NCI-H460 (cell line): Measurements from ENCODE around the gene KCNAB2. TPM values are rescaled to one million over a fixed set of nuclear protein-coding genes. Genes with fewer than 3 reads are reported as not detected.

Experiments used
- DNase-seq: peaks from one replicate; pipeline ENCODE4 v3.0.0-alpha.2; 2016; ENCODE audit warnings: low read depth; ENCODE audit errors: extremely low read depth
- total RNA-seq: library from RNA; depleted of rRNA; stranded (reverse); fragments of >200 nt; shearing (Covaris generic); gene quantifications from 2 replicates; pipeline ENCODE4 v1.2.3, GENCODE V29; 2014; rRNA removed

KCNAB2 gene
- total RNA-seq, 1 experiment from 2014 or later, result 20.1 TPM

GRCh38 chr1:6143395-6143794 is 97.7 kb downstream of the KCNAB2 start:
- DNase-seq, result no peak

GRCh38 chr1:6144175-6144574 is 98.5 kb downstream of the KCNAB2 start:
- DNase-seq, result no peak

- no peak for DNase-seq
Observed at GRCh38 chr1:6144647-6145395, 99.1 kb downstream of the KCNAB2 start.

GRCh38 chr1:6145396-6145750 is 99.7 kb downstream of the KCNAB2 start:
- no peak for DNase-seq

- DNase-seq, result no peak
Observed at GRCh38 chr1:6145864-6146410, 100.2 kb downstream of the KCNAB2 start.

- peak; percentile 36 for DNase-seq
Observed at GRCh38 chr1:6148497-6149241, 103.0 kb downstream of the KCNAB2 start.

- no peak for DNase-seq
Observed at GRCh38 chr1:6149597-6149996, 103.9 kb downstream of the KCNAB2 start.

- DNase-seq, result no peak
Observed at GRCh38 chr1:6150006-6150938, 104.6 kb downstream of the KCNAB2 start.

Other genes with a start within 250 kb of the KCNAB2 start
- 7.5 and 8.6 TPM in 2 replicates for gene NPHP4, start 53.5 kb upstream of the KCNAB2 start, total RNA-seq
- 0.30 TPM in 1 of 2 replicates, not detected in the other for gene CHD5, start 134.4 kb downstream of the KCNAB2 start, total RNA-seq
- gene RPL22, start 153.7 kb downstream of the KCNAB2 start, total RNA-seq, result 298 and 299 TPM in 2 replicates
- gene RNF207, start 160.2 kb downstream of the KCNAB2 start, total RNA-seq, result 12.4 and 12.9 TPM in 2 replicates
- gene ICMT, start 190.1 kb downstream of the KCNAB2 start, total RNA-seq, result 42.2 and 47.9 TPM in 2 replicates
- gene HES3, start 198.3 kb downstream of the KCNAB2 start, total RNA-seq, result not detected in 2 replicates
- 0.62 and 1.2 TPM in 2 replicates for gene GPR153, start 215.2 kb downstream of the KCNAB2 start, total RNA-seq